SK-N-SH (cell line): ENCODE data around the gene DHRS13. TPM values are rescaled to one million over a fixed set of nuclear protein-coding genes. Genes with fewer than 3 reads are reported as not detected.

Experiments
- CTCF ChIA-PET: fragments of 300-600, 350-600 bp; formaldehyde crosslinking; extraction: SDS; loops from one replicate; lab custom pipeline; 2021; lab: Yijun Ruan, JAX
- POLR2A ChIA-PET: fragments of 350-600 bp; sonication (Branson Sonifier 250); formaldehyde crosslinking; extraction: SDS; loops from one replicate; lab custom pipeline; 2020; ENCODE audit warnings: antibody characterized with exemption, inconsistent platforms; lab: Yijun Ruan, JAX
- DNase-seq: peaks from one replicate; pipeline ENCODE4 v3.0.0; 2012
- H2AFZ ChIP-seq: fragments of 200-600 bp; sonication (generic); 2 replicates; pipeline ENCODE4 v1.8.1; 2016; ENCODE audit warnings: antibody characterized with exemption, mild to moderate bottlenecking, low read depth
- H3F3A ChIP-seq: fragments of 200-600 bp; sonication (generic); replicated peaks from 2 replicates; pipeline ENCODE3; 2016; ENCODE audit warnings: antibody characterized with exemption, mild to moderate bottlenecking; ENCODE audit not compliant: insufficient read depth
- H3K27ac ChIP-seq, 2 experiments: fragments of 200-500 bp in 1 of 2; fragments of 200-600 bp in 1 of 2; sonication (Bioruptor generic) in 1 of 2; sonication (generic), shearing (Covaris generic) in 1 of 2; 2 replicates each; pipeline versions ENCODE4 v1.5.1 to v1.6.1; 2014 to 2016; ENCODE audit warnings: low read depth in 2 of 2, inconsistent platforms in 1 of 2, low read length in 1 of 2, mild to moderate bottlenecking in 1 of 2, mixed read lengths in 1 of 2
- H3K27me3 ChIP-seq: fragments of 200-600 bp; sonication (generic), shearing (Covaris generic); 2 replicates; pipeline ENCODE4 v1.6.1; 2016; ENCODE audit warnings: mixed run types; ENCODE audit not compliant: insufficient read depth
- H3K36me3 ChIP-seq, 2 experiments: fragments of 200-500 bp in 1 of 2; fragments of 200-600 bp in 1 of 2; sonication (Bioruptor generic) in 1 of 2; sonication (generic) in 1 of 2; replicated peaks in 1 of 2; 2 replicates each; pipeline versions ENCODE3 to v1.5.1; 2014 to 2016; ENCODE audit warnings: low read length in 1 of 2, mild to moderate bottlenecking in 1 of 2; ENCODE audit not compliant: insufficient read depth in 2 of 2, control insufficient read depth in 1 of 2
- H3K4me1 ChIP-seq, 2 experiments: fragments of 200-500 bp in 1 of 2; fragments of 200-600 bp in 1 of 2; sonication (Bioruptor generic) in 1 of 2; sonication (generic), shearing (Covaris generic) in 1 of 2; 2 replicates each; pipeline versions ENCODE4 v1.5.1 to v1.6.1; 2014 to 2016; ENCODE audit warnings: low read depth in 1 of 2, low read length in 1 of 2, mixed run types in 1 of 2; ENCODE audit not compliant: insufficient read depth in 2 of 2, control insufficient read depth in 1 of 2
- H3K4me2 ChIP-seq: fragments of 200-600 bp; sonication (generic), shearing (Covaris generic); 2 replicates; pipeline ENCODE4 v1.6.1; 2017; ENCODE audit warnings: mixed run types
- H3K4me3 ChIP-seq, 2 experiments: fragments of 200-500 bp in 1 of 2; fragments of 200-600 bp in 1 of 2; sonication (Bioruptor generic) in 1 of 2; sonication (generic), shearing (Covaris generic) in 1 of 2; 2 replicates each; pipeline versions ENCODE4 v1.5.1 to v1.8.1; 2014 to 2016; ENCODE audit warnings: low read depth in 2 of 2, inconsistent platforms in 1 of 2, low read length in 1 of 2, mild to moderate bottlenecking in 1 of 2, mixed read lengths in 1 of 2, moderate library complexity in 1 of 2
- H3K79me2 ChIP-seq: fragments of 200-600 bp; sonication (generic); 2 replicates; pipeline ENCODE4 v1.8.1; 2017; ENCODE audit warnings: mild to moderate bottlenecking; ENCODE audit not compliant: insufficient read depth
- H3K9ac ChIP-seq: fragments of 200-600 bp; sonication (generic); 2 replicates; pipeline ENCODE4 v1.6.1; 2017; ENCODE audit warnings: mixed run types
- H3K9me2 ChIP-seq: fragments of 200-600 bp; sonication (generic); 2 replicates; pipeline ENCODE4 v1.6.1; 2017; ENCODE audit warnings: mixed run types
- H3K9me3 ChIP-seq: fragments of 200-600 bp; sonication (generic); 2 replicates; pipeline ENCODE4 v1.6.1; 2017; ENCODE audit warnings: mixed run types, mild to moderate bottlenecking, moderate library complexity
- H4K20me1 ChIP-seq: fragments of 200-600 bp; sonication (generic); 2 replicates; pipeline ENCODE4 v1.6.1; 2017; ENCODE audit warnings: mild to moderate bottlenecking, mixed run types; ENCODE audit not compliant: insufficient read depth
- CHD2 ChIP-seq: fragments of 150-350 bp; IDR thresholded peaks from 2 replicates; pipeline ENCODE4 v1.6.1; 2018; ENCODE audit warnings: low read length; ENCODE audit not compliant: partially characterized antibody
- EP300 ChIP-seq, 2 experiments: IDR thresholded peaks; 2 replicates each; pipeline versions ENCODE4 v1.4.0 to v1.6.1; 2012; ENCODE audit warnings: borderline replicate concordance in 1 of 2, low read depth in 1 of 2, low read length in 1 of 2
- EZH2phosphoT487 ChIP-seq: fragments of 200-600 bp; sonication (generic); IDR thresholded peaks from 2 replicates; pipeline ENCODE4 v1.6.1; 2017; ENCODE audit warnings: low read depth, mixed run types, mild to moderate bottlenecking, antibody characterized with exemption, moderate library complexity, borderline replicate concordance
- FOSL2 ChIP-seq: IDR thresholded peaks from 2 replicates; pipeline ENCODE4 v1.4.0; 2012; ENCODE audit warnings: low read depth, mild to moderate bottlenecking, moderate library complexity, borderline replicate concordance
- FOXM1 ChIP-seq: IDR thresholded peaks from 2 replicates; pipeline ENCODE4 v1.4.0; 2012; ENCODE audit warnings: low read depth, mild to moderate bottlenecking
- IRF3 ChIP-seq: fragments of 150-350 bp; IDR thresholded peaks from 2 replicates; pipeline ENCODE4 v1.6.1; 2016; ENCODE audit warnings: mild to moderate bottlenecking, low read depth, low read length
- MEF2A ChIP-seq: IDR thresholded peaks from 2 replicates; pipeline ENCODE4 v1.4.0; 2012; ENCODE audit warnings: low read depth, borderline replicate concordance
- NFIC ChIP-seq: IDR thresholded peaks from 2 replicates; pipeline ENCODE4 v1.4.0; 2012; ENCODE audit warnings: borderline replicate concordance
- NRF1 ChIP-seq: IDR thresholded peaks from 2 replicates; pipeline ENCODE4 v1.6.1; 2012; ENCODE audit warnings: low read depth, mild to moderate bottlenecking, low read length
- RAD21 ChIP-seq: IDR thresholded peaks from 2 replicates; pipeline ENCODE4 v1.6.1; 2012; ENCODE audit warnings: mild to moderate bottlenecking, low read length
- REST ChIP-seq: IDR thresholded peaks from 2 replicates; pipeline ENCODE4 v1.6.1; 2012; ENCODE audit warnings: mild to moderate bottlenecking, low read depth, low read length, moderate library complexity
- RXRA ChIP-seq: IDR thresholded peaks from 2 replicates; pipeline ENCODE4 v1.4.0; 2012; ENCODE audit warnings: low read depth, mild to moderate bottlenecking, borderline replicate concordance
- SMC3 ChIP-seq: IDR thresholded peaks from 2 replicates; pipeline ENCODE4 v1.6.1; 2012; ENCODE audit warnings: low read depth, low read length, improper control_type of control experiment
- TAF1 ChIP-seq: IDR thresholded peaks from 2 replicates; pipeline ENCODE4 v1.6.1; 2012; ENCODE audit warnings: low read depth, mild to moderate bottlenecking, low read length, moderate library complexity, borderline replicate concordance
- TEAD4 ChIP-seq: IDR thresholded peaks from 2 replicates; pipeline ENCODE4 v1.4.0; 2012; ENCODE audit warnings: mild to moderate bottlenecking, borderline replicate concordance; ENCODE audit not compliant: insufficient read depth
- USF1 ChIP-seq: IDR thresholded peaks from 2 replicates; pipeline ENCODE4 v1.4.0; 2012; ENCODE audit warnings: low read depth, borderline replicate concordance
- USF2 ChIP-seq: fragments of 150-350 bp; IDR thresholded peaks from 2 replicates; pipeline ENCODE4 v1.6.1; 2017; ENCODE audit warnings: antibody characterized with exemption, low read length, low read depth, borderline replicate concordance
- YY1 ChIP-seq: IDR thresholded peaks from 2 replicates; pipeline ENCODE4 v1.4.0; 2012; ENCODE audit warnings: low read depth, mild to moderate bottlenecking
- WGBS: methylation state at CpG from one replicate; pipeline ENCODE4 v1.1.6; 2017; ENCODE audit warnings: low lambda C conversion rate; 5-methylcytosine and 5-hydroxymethylcytosine counted together
- polyA plus RNA-seq, 3 experiments: library from polyadenylated mRNA; depleted of rRNA; stranded (reverse); fragments of >200 nt; gene quantifications; 2 replicates each; pipeline ENCODE4 v1.2.3, GENCODE V29; 2012

DHRS13 gene
- polyA plus RNA-seq, 1 of the 3 experiments (the other 2 are of a cell fraction): 7.4 TPM

- TF ChIP-seq EZH2phosphoT487: no peak
- TF ChIP-seq MEF2A: no peak
- TF ChIP-seq FOSL2: no peak
- no peak for TF ChIP-seq TAF1
- no peak for TF ChIP-seq YY1
- TF ChIP-seq RAD21: no peak
- no peak for TF ChIP-seq CHD2
- no peak for TF ChIP-seq SMC3
- no peak for TF ChIP-seq USF1
- no peak for TF ChIP-seq USF2
- no peak for TF ChIP-seq TEAD4
- H2AFZ ChIP-seq: no peak overlapping the region
- H3K36me3 ChIP-seq: peaks cover 0 to 24% of the 10 kb centered on the region in 2 experiments
- no peak overlapping the region for H3K27ac ChIP-seq
- H3K4me1 ChIP-seq: peaks cover 0 to 5% of the 10 kb centered on the region in 2 experiments; a peak in 2 of 4 replicates
- no peak overlapping the region for H3K9ac ChIP-seq
- no peak for DNase-seq
- H4K20me1 ChIP-seq: 0 out of 2 replicates have a peak, but pooled peaks cover 3% of the 10 kb centered on the region
- H3K4me2 ChIP-seq: no peak overlapping the region
- no peaks in the 10 kb centered on the region for H3K9me2 ChIP-seq
- ChIA-PET POLR2A (no interaction called here), CTCF (interaction anchor here (0.8 to 2.9 kb wide), 3 partner anchors 124 to 161 kb away, joined by 4 to 6 read pairs (median 5); no protein-coding TSS in a partner anchor)
- H3K9me3 ChIP-seq: no peaks in the 10 kb centered on the region
- WGBS: 88% methylated on average over 7 of the region's 12 CpGs
- no peak overlapping the region for H3K4me3 ChIP-seq
- peaks cover 10% of the 10 kb centered on the region; the same call in 1 of the 2 replicates for H3K79me2 ChIP-seq
- no peaks in the 10 kb centered on the region for H3K27me3 ChIP-seq
- no peaks in the 10 kb centered on the region for H3F3A ChIP-seq
Measured at GRCh38 chr17:28887871-28888471, 14.9 kb downstream of the DHRS13 start.

- no peaks in the 10 kb centered on the region for H3F3A ChIP-seq
- H3K27ac ChIP-seq: no peak overlapping the region
- H3K36me3 ChIP-seq: peaks cover 10 to 43% of the 10 kb centered on the region in 2 experiments
- DNase-seq: no peak
- no peak for TF ChIP-seq FOSL2
- no peak for TF ChIP-seq EP300 (IDR thresholded peaks at IDR 0.05; ENCODE audit: borderline replicate concordance in 1 of 2, low read depth in 1 of 2, low read length in 1 of 2)
- no peak for TF ChIP-seq USF1
- TF ChIP-seq FOXM1: no peak
- TF ChIP-seq YY1: no peak
- TF ChIP-seq RXRA: no peak
- no peak for TF ChIP-seq NFIC
- no peak for TF ChIP-seq CHD2
- no peak for TF ChIP-seq NRF1
- TF ChIP-seq IRF3: no peak
- no peak for TF ChIP-seq SMC3
- no peak for TF ChIP-seq REST
- H2AFZ ChIP-seq: no peak overlapping the region
- 0 out of 2 replicates have a peak, but pooled peaks cover 4% of the 10 kb centered on the region for H3K79me2 ChIP-seq
- ChIA-PET POLR2A (no interaction called here), CTCF (interaction anchor here (1.6 to 1.9 kb wide), 3 partner anchors 18 to 159 kb away, joined by 4 to 8 read pairs (median 5); no protein-coding TSS in a partner anchor)
- no peaks in the 10 kb centered on the region for H3K4me1 ChIP-seq
- H3K4me3 ChIP-seq: no peak overlapping the region
- H4K20me1 ChIP-seq: 0 out of 2 replicates have a peak, but pooled peaks cover 3% of the 10 kb centered on the region
- H3K4me2 ChIP-seq: no peak overlapping the region
- H3K9ac ChIP-seq: no peak overlapping the region
- no peaks in the 10 kb centered on the region for H3K9me2 ChIP-seq
- H3K27me3 ChIP-seq: no peaks in the 10 kb centered on the region
- H3K9me3 ChIP-seq: no peaks in the 10 kb centered on the region
- WGBS: 96% methylated on average over 4 of the region's 10 CpGs
Measured at GRCh38 chr17:28885951-28886350, 16.9 kb downstream of the DHRS13 start.
